Esophagus squamous epithelium (tissue), 5 donors: ENCODE data around the gene CHMP5. TPM values are rescaled to one million over a fixed set of nuclear protein-coding genes. Genes with fewer than 3 reads are reported as not detected.

Experiments
- DNase-seq: peaks from one replicate; lab custom pipeline; 2025; lab: John Stamatoyannopoulos, UW
- H3K27ac ChIP-seq, 4 donors: fragments of 200-600 bp; sonication (generic); one replicate each; pipeline ENCODE4 v1.5.1; 2016 to 2019; ENCODE audit warnings: mild to moderate bottlenecking in 1 of 4
- H3K27me3 ChIP-seq, 4 donors: fragments of 200-600 bp; sonication (generic); 1 replicate in 3 of 4; 2 replicates in 1 of 4; pipeline versions ENCODE4 v1.5.1 to v1.6.0; 2017 to 2021; ENCODE audit warnings: antibody characterized with exemption in 1 of 4
- H3K36me3 ChIP-seq, 3 donors: fragments of 200-600 bp; sonication (generic); one replicate each; pipeline ENCODE4 v1.5.1; 2016 to 2019
- H3K4me1 ChIP-seq, 3 donors: fragments of 200-600 bp; sonication (generic); one replicate each; pipeline ENCODE4 v1.5.1; 2017 to 2019
- H3K4me3 ChIP-seq, 4 donors: fragments of 200-600 bp; sonication (generic); 1 replicate in 3 of 4; 2 replicates in 1 of 4; pipeline ENCODE4 v1.5.1; 2016 to 2019; ENCODE audit warnings: mild to moderate bottlenecking in 2 of 4, moderate library complexity in 1 of 4
- H3K9me3 ChIP-seq, 3 donors: fragments of 200-600 bp; sonication (generic); one replicate each; pipeline ENCODE4 v1.5.1; 2016 to 2019
- POLR2A ChIP-seq, 4 donors: fragments of 450-650 bp; IDR thresholded peaks; one replicate each; pipeline ENCODE4 v1.6.1; 2017; ENCODE audit warnings: antibody characterized with exemption in 4 of 4, mild to moderate bottlenecking in 4 of 4, moderate library complexity in 3 of 4
- WGBS, 2 donors: methylation state at CpG; one replicate each; pipeline ENCODE4 v1.1.5; 2018; 5-methylcytosine and 5-hydroxymethylcytosine counted together
- intact Hi-C: fragments of 100-400 bp; cut with DNase I; formaldehyde crosslinking; loops from one replicate; pipeline ENCODE4 v1.15.0; 2022
- total RNA-seq, 4 donors: library from RNA; depleted of rRNA; stranded (reverse); fragments of >200 nt; gene quantifications; one replicate each; pipeline ENCODE4 v1.1.0, GENCODE V29; 2016
- TF ChIP-seq, protein P1 (sequence below), 6 experiments: fragments of 450-650 bp in 4 of 6; fragments of 200-600 bp in 2 of 6; sonication (generic) in 2 of 6; IDR thresholded peaks; one replicate each; pipeline ENCODE4 v1.5.1; 2016 to 2019; ENCODE audit warnings: antibody characterized with exemption in 6 of 6, mild to moderate bottlenecking in 4 of 6, moderate library complexity in 4 of 6
- donor health status: DM: yes; HTN: yes; CAD: no.

Gene CHMP5
- total RNA-seq, 4 donors from 2014 or later, result 37.7 to 62.5 (median 54.2) TPM

- H3K9me3 ChIP-seq, result no peaks in the 10 kb centered on the region
- 80 to 85% methylated on average over 5 of the region's 5 CpGs for WGBS, 2 donors
- peaks cover 11 to 78% (median 41%) of the 10 kb centered on the region in 3 donors for H3K4me1 ChIP-seq
- no peak for TF ChIP-seq POLR2A (IDR thresholded peaks at IDR 0.05)
- TF ChIP-seq, protein P1, sequence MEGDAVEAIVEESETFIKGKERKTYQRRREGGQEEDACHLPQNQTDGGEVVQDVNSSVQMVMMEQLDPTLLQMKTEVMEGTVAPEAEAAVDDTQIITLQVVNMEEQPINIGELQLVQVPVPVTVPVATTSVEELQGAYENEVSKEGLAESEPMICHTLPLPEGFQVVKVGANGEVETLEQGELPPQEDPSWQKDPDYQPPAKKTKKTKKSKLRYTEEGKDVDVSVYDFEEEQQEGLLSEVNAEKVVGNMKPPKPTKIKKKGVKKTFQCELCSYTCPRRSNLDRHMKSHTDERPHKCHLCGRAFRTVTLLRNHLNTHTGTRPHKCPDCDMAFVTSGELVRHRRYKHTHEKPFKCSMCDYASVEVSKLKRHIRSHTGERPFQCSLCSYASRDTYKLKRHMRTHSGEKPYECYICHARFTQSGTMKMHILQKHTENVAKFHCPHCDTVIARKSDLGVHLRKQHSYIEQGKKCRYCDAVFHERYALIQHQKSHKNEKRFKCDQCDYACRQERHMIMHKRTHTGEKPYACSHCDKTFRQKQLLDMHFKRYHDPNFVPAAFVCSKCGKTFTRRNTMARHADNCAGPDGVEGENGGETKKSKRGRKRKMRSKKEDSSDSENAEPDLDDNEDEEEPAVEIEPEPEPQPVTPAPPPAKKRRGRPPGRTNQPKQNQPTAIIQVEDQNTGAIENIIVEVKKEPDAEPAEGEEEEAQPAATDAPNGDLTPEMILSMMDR (IDR thresholded peaks at IDR 0.05), result no peak
- DNase-seq, result no peak
- intact Hi-C loops, result no loop called here
- no peaks in the 10 kb centered on the region for H3K27me3 ChIP-seq
- peak overlapping the region; percentile 94 to 100 (median 96) for H3K27ac ChIP-seq
- peak overlapping the region in 2 of 4 donors; percentile 59 to 71 for H3K4me3 ChIP-seq
- peaks cover 0 to 51% (median 10%) of the 10 kb centered on the region in 3 donors for H3K36me3 ChIP-seq
Observed at GRCh38 chr9:33291901-33292300, 27.1 kb downstream of the CHMP5 start.

GRCh38 chr9:33293782-33294181 lies 28.9 kb downstream of the CHMP5 start:
- intact Hi-C loops, result no loop called here
- peaks cover 0 to 70% (median 19%) of the 10 kb centered on the region in 3 donors for H3K36me3 ChIP-seq
- H3K27ac ChIP-seq, result no peak overlapping the region
- peaks cover 16 to 86% (median 52%) of the 10 kb centered on the region in 3 donors for H3K4me1 ChIP-seq
- TF ChIP-seq POLR2A (IDR thresholded peaks at IDR 0.05), result no peak
- TF ChIP-seq, protein P1 (IDR thresholded peaks at IDR 0.05), result no peak
- WGBS, 2 donors, result 86 to 89% methylated on average over 2 of the region's 2 CpGs
- no peak overlapping the region for H3K4me3 ChIP-seq
- H3K27me3 ChIP-seq, result no peaks in the 10 kb centered on the region
- no peaks in the 10 kb centered on the region for H3K9me3 ChIP-seq
- DNase-seq, result no peak

GRCh38 chr9:33294670-33295432 lies 30.0 kb downstream of the CHMP5 start:
- 76 to 91% methylated on average over 11 of the region's 12 CpGs for WGBS, 2 donors

GRCh38 chr9:33295571-33295970 lies 30.7 kb downstream of the CHMP5 start:
- 71 to 78% methylated on average over 2 of the region's 2 CpGs for WGBS, 2 donors
- no peak for TF ChIP-seq POLR2A (IDR thresholded peaks at IDR 0.05)
- TF ChIP-seq, protein P1 (IDR thresholded peaks at IDR 0.05), result no peak
- Histone ChIP-seq H3K27ac (no peak overlapping the region), H3K27me3 (no peaks in the 10 kb centered on the region), H3K4me1 (peaks cover 8 to 95% (median 45%) of the 10 kb centered on the region in 3 donors), H3K4me3 (no peak overlapping the region), H3K36me3 (peaks cover 0 to 88% (median 19%) of the 10 kb centered on the region in 3 donors), H3K9me3 (no peaks in the 10 kb centered on the region)
- no peak for DNase-seq
- intact Hi-C loops, result no loop called here

More at GRCh38 chr9:33294670-33295432, 30.0 kb downstream of the CHMP5 start:
- Histone ChIP-seq H3K4me3 (no peak overlapping the region), H3K27me3 (no peaks in the 10 kb centered on the region), H3K4me1 (peaks cover 8 to 88% (median 45%) of the 10 kb centered on the region in 3 donors), H3K27ac (no peak overlapping the region), H3K36me3 (peaks cover 0 to 81% (median 19%) of the 10 kb centered on the region in 3 donors), H3K9me3 (no peaks in the 10 kb centered on the region)
- no peak for DNase-seq
- intact Hi-C loops, result no loop called here
- TF ChIP-seq POLR2A (IDR thresholded peaks at IDR 0.05), result no peak
- TF ChIP-seq, protein P1 (IDR thresholded peaks at IDR 0.05), result no peak

DNA sequence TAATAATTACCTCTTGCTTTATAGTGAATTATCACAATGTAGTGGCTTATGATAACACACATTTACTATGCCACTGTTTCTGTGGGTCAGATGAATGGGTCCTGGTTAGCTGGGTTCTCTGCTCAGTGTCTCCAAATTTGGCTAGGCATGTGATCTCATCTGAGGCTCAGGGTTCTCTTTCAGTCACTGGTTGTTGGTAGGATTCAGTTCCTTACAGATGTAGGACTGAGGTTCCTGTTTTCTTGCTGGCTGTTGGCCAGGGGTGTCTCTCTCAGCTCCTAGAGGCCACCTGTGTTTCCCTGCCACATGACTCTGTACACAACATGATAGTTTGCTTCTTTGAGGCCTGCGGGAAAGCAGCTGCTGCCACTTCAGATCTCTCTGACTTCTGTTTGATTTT lies 32.6 kb downstream of the CHMP5 start:
- peak overlapping the region in 2 of 4 donors; percentile 37 to 44 for H3K27ac ChIP-seq
- intact Hi-C loops, result no loop called here
- peaks cover 8 to 82% (median 32%) of the 10 kb centered on the region in 3 donors for H3K4me1 ChIP-seq
- TF ChIP-seq, protein P1 (IDR thresholded peaks at IDR 0.05), result no peak
- TF ChIP-seq POLR2A (IDR thresholded peaks at IDR 0.05), result no peak
- no peaks in the 10 kb centered on the region for H3K27me3 ChIP-seq
- peaks cover 0 to 100% (median 29%) of the 10 kb centered on the region in 3 donors for H3K36me3 ChIP-seq
- no peak overlapping the region for H3K4me3 ChIP-seq
- no peak for DNase-seq
- H3K9me3 ChIP-seq, result no peaks in the 10 kb centered on the region
- 40 to 56% methylated on average over 1 of the region's 1 CpG for WGBS, 2 donors
